Loucy (cell line): ENCODE measurements around the gene ARHGEF33.

Source experiments
- H2AFZ ChIP-seq: fragments of 200-600 bp; sonication (generic); 2 replicates; pipeline ENCODE4 v1.6.0; 2016; ENCODE audit warnings: antibody characterized with exemption, mild to moderate bottlenecking, low read length, moderate library complexity
- H3F3A ChIP-seq: fragments of 200-600 bp; 2 replicates; pipeline ENCODE4 v1.6.0; 2016; ENCODE audit warnings: antibody characterized with exemption, low read depth, mild to moderate bottlenecking
- H3K27me3 ChIP-seq: fragments of 200-600 bp; sonication (generic); 2 replicates; pipeline ENCODE4 v1.6.1; 2014; ENCODE audit warnings: low read length, mild to moderate bottlenecking; ENCODE audit not compliant: insufficient read depth, poor library complexity, severe bottlenecking
- H3K36me3 ChIP-seq: fragments of 200-600 bp; sonication (generic); 2 replicates; pipeline ENCODE4 v1.6.1; 2016; ENCODE audit warnings: low read length; ENCODE audit not compliant: insufficient read depth
- H3K4me1 ChIP-seq: fragments of 200-600 bp; sonication (generic); 2 replicates; pipeline ENCODE4 v1.5.1; 2014; ENCODE audit warnings: low read length, mild to moderate bottlenecking; ENCODE audit not compliant: insufficient read depth, poor library complexity, severe bottlenecking
- H3K4me2 ChIP-seq: fragments of 200-600 bp; sonication (generic); 2 replicates; pipeline ENCODE4 v1.6.0; 2014; ENCODE audit warnings: antibody characterized with exemption, low read length, low read depth, mild to moderate bottlenecking; ENCODE audit not compliant: poor library complexity, severe bottlenecking
- H3K4me3 ChIP-seq: fragments of 200-600 bp; sonication (generic); 2 replicates; pipeline ENCODE4 v1.5.1; 2014; ENCODE audit warnings: low read length, mild to moderate bottlenecking, mixed read lengths; ENCODE audit not compliant: poor library complexity, severe bottlenecking
- H3K79me2 ChIP-seq: fragments of 200-600 bp; sonication (generic); 2 replicates; pipeline ENCODE4 v1.6.1; 2014; ENCODE audit warnings: low read length; ENCODE audit not compliant: insufficient read depth
- H3K9ac ChIP-seq: fragments of 200-600 bp; sonication (generic); 2 replicates; pipeline ENCODE4 v1.6.0; 2014; ENCODE audit warnings: mild to moderate bottlenecking, low read depth, low read length, moderate library complexity; ENCODE audit not compliant: poor library complexity, severe bottlenecking
- H3K9me2 ChIP-seq: fragments of 200-600 bp; sonication (generic); replicated peaks from 2 replicates; pipeline ENCODE4 v1.6.1; 2016; ENCODE audit warnings: low read depth, low read length, mixed read lengths
- H3K9me3 ChIP-seq: fragments of 200-600 bp; sonication (generic); 2 replicates; pipeline ENCODE4 v1.6.1; 2014; ENCODE audit warnings: mild to moderate bottlenecking, antibody characterized with exemption, low read length, low read depth; ENCODE audit not compliant: insufficient read depth
- H4K20me1 ChIP-seq: fragments of 200-600 bp; sonication (generic); 2 replicates; pipeline ENCODE4 v1.6.0; 2014; ENCODE audit warnings: antibody characterized with exemption, low read length, mild to moderate bottlenecking; ENCODE audit not compliant: insufficient read depth, poor library complexity, severe bottlenecking
- EZH2phosphoT487 ChIP-seq: fragments of 200-600 bp; IDR thresholded peaks from 2 replicates; pipeline ENCODE4 v1.6.1; 2018; ENCODE audit warnings: antibody characterized with exemption, mild to moderate bottlenecking, moderate library complexity, borderline replicate concordance
- TF ChIP-seq, protein P1 (sequence below): fragments of 200-600 bp; sonication (generic); conservative IDR thresholded peaks from 2 replicates; pipeline ENCODE4 v1.5.1; 2014; ENCODE audit warnings: mild to moderate bottlenecking, antibody characterized with exemption, low read length

Gene ARHGEF33

GRCh38 chr2:38875576-38876367 is 13.9 kb upstream of the ARHGEF33 start, which contains the start of the genes DHX57 and MORN2:
TSS of gene DHX57 (minus strand) at chr2:38875934. CDS start at chr2:38868405, 7,529 bp downstream.
TSS of gene MORN2 (plus strand) at chr2:38875976.
- H3K27me3 ChIP-seq = no peaks in the 10 kb centered on the region
- H3K4me2 ChIP-seq = peak within 1 kb of the TSS; percentile 92
- H2AFZ ChIP-seq = peak within 1 kb of the TSS; percentile 99
- no peaks in the 10 kb centered on the region for H4K20me1 ChIP-seq
- H3K4me3 ChIP-seq = peak within 1 kb of the TSS; percentile 89
- H3K9me3 ChIP-seq = no peaks in the 10 kb centered on the region; the same call in 1 of the 2 replicates
- no peaks in the 10 kb centered on the region for H3K36me3 ChIP-seq
- no peaks in the 10 kb centered on the region for H3K9me2 ChIP-seq
- H3K9ac ChIP-seq = peak within 1 kb of the TSS; percentile 73
- TF ChIP-seq EZH2phosphoT487 = no peak
- TF ChIP-seq, protein P1, sequence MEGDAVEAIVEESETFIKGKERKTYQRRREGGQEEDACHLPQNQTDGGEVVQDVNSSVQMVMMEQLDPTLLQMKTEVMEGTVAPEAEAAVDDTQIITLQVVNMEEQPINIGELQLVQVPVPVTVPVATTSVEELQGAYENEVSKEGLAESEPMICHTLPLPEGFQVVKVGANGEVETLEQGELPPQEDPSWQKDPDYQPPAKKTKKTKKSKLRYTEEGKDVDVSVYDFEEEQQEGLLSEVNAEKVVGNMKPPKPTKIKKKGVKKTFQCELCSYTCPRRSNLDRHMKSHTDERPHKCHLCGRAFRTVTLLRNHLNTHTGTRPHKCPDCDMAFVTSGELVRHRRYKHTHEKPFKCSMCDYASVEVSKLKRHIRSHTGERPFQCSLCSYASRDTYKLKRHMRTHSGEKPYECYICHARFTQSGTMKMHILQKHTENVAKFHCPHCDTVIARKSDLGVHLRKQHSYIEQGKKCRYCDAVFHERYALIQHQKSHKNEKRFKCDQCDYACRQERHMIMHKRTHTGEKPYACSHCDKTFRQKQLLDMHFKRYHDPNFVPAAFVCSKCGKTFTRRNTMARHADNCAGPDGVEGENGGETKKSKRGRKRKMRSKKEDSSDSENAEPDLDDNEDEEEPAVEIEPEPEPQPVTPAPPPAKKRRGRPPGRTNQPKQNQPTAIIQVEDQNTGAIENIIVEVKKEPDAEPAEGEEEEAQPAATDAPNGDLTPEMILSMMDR = no peak
- H3F3A ChIP-seq = no peaks in the 10 kb centered on the region
- peaks cover 7% of the 10 kb centered on the region for H3K4me1 ChIP-seq
- H3K79me2 ChIP-seq = peaks cover 8% of the 10 kb centered on the region; the same call in 1 of the 2 replicates

DNA sequence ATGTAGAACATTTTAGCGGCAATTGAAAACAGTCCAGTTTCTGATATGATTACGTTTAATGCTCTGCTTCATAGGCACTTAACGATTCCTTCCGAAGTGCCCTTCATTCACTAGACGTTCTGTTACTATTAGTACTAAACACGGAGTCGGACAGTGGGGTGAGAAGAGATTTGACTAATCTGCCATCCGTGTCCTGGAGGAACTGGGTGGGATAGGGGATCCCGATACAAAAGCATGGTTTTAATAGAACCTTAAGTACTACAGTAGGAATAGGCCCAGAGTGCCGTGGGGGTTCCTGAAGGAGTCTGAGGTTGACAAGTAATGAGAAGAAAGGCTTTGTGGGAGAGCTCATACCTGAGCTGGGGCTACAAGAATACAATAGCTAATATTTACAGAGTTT is 13.3 kb upstream of the ARHGEF33 start:
- TF ChIP-seq EZH2phosphoT487 = no peak
- TF ChIP-seq, protein P1 = no peak
- Histone ChIP-seq H3K4me3 (peak overlapping the region; percentile 89), H3K4me2 (peak overlapping the region; percentile 92), H3K36me3 (no peaks in the 10 kb centered on the region), H3K79me2 (peaks cover 8% of the 10 kb centered on the region; the same call in 1 of the 2 replicates), H3K9ac (no peak overlapping the region), H3K9me2 (no peaks in the 10 kb centered on the region), H3F3A (no peaks in the 10 kb centered on the region), H3K4me1 (peaks cover 7% of the 10 kb centered on the region), H2AFZ (peak overlapping the region; percentile 99), H3K9me3 (no peaks in the 10 kb centered on the region; the same call in 1 of the 2 replicates), H3K27me3 (no peaks in the 10 kb centered on the region), H4K20me1 (no peaks in the 10 kb centered on the region)

DNA sequence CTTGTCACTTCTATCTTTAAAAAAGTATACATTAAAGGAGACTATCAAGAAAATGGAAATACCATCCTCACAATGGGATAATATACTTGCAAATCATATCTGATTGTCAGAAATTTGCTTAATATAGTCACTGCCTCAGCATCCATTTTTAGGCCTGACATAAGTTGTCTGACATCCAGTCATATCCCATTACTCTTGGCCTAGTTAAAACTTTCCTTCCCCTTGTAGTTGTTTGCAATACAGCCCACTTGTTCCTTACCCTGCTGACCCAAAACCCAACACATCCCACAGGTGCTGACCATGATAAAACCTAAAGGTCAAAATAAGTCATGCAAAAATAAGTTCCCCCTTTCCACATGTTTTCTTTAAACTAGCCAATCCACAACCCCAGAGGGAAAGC is 3.6 kb upstream of the ARHGEF33 start:
- no peak overlapping the region for H3K9ac ChIP-seq
- H4K20me1 ChIP-seq = no peaks in the 10 kb centered on the region
- no peaks in the 10 kb centered on the region for H3K79me2 ChIP-seq
- no peaks in the 10 kb centered on the region for H3F3A ChIP-seq
- H3K9me2 ChIP-seq = no peaks in the 10 kb centered on the region
- H3K4me2 ChIP-seq = no peak overlapping the region
- no peaks in the 10 kb centered on the region for H3K4me1 ChIP-seq
- no peak for TF ChIP-seq EZH2phosphoT487
- TF ChIP-seq, protein P1 = no peak
- H3K27me3 ChIP-seq = no peaks in the 10 kb centered on the region
- no peak overlapping the region for H3K4me3 ChIP-seq
- no peaks in the 10 kb centered on the region for H3K36me3 ChIP-seq
- no peaks in the 10 kb centered on the region for H3K9me3 ChIP-seq
- no peak overlapping the region for H2AFZ ChIP-seq
